IMR-90 (cell line): ENCODE results near the gene LILRA2. TPM values are rescaled to one million over a fixed set of nuclear protein-coding genes. Genes with fewer than 3 reads are reported as not detected.

Experiments used
- ATAC-seq: fragments of 200-7000 bp; cut with Tn5 transposase; 2 replicates; pipeline ENCODE4 v1.9.1; 2020; ENCODE audit warnings: low read depth, mild to moderate bottlenecking, moderate library complexity
- BruUV-seq: library from RNA; stranded (reverse); fragments of 400-500 nt; replicated peaks from 2 replicates; lab custom pipeline; 2021; lab: Mats Ljungman, UMichigan
- CTCF ChIA-PET: fragments of 300-600 bp; formaldehyde crosslinking; extraction: SDS; loops from one replicate; lab custom pipeline; 2021; ENCODE audit warnings: antibody characterized with exemption; lab: Yijun Ruan, JAX
- POLR2A ChIA-PET: fragments of 300-600 bp; sonication (Branson Sonifier 250); formaldehyde crosslinking; loops from one replicate; lab custom pipeline; 2022; ENCODE audit warnings: antibody characterized with exemption; ENCODE audit not compliant: unreplicated experiment; lab: Charles Lee
- DNase-seq: peaks from one replicate; pipeline ENCODE4 v3.0.0; 2013
- H2AFZ ChIP-seq: replicated peaks from 2 replicates; pipeline ENCODE3; 2013; ENCODE audit warnings: low read length, mild to moderate bottlenecking; ENCODE audit not compliant: poor library complexity
- H2AK5ac ChIP-seq: 2 replicates; pipeline ENCODE4 v1.6.1; 2013; ENCODE audit warnings: low read depth, low read length, inconsistent platforms
- H2AK9ac ChIP-seq: replicated peaks from 2 replicates; pipeline ENCODE3; 2013; ENCODE audit warnings: mild to moderate bottlenecking, low read depth, low read length, moderate library complexity; ENCODE audit not compliant: poor library complexity
- H2BK120ac ChIP-seq: 2 replicates; pipeline ENCODE4 v1.6.1; 2013; ENCODE audit warnings: low read depth, low read length, inconsistent platforms
- H2BK15ac ChIP-seq: 3 replicates; pipeline ENCODE4 v1.6.1; 2013; ENCODE audit warnings: low read depth, low read length, inconsistent platforms
- H2BK20ac ChIP-seq: 2 replicates; pipeline ENCODE4 v1.6.1; 2013; ENCODE audit warnings: low read depth, mild to moderate bottlenecking, inconsistent platforms, low read length, moderate library complexity
- H2BK5ac ChIP-seq: 2 replicates; pipeline ENCODE4 v1.6.1; 2013; ENCODE audit warnings: mild to moderate bottlenecking, low read depth, low read length, inconsistent platforms; ENCODE audit not compliant: poor library complexity, severe bottlenecking
- H3K14ac ChIP-seq: replicated peaks from 2 replicates; pipeline ENCODE4 v1.6.1; 2013; ENCODE audit warnings: low read depth, low read length, inconsistent platforms
- H3K18ac ChIP-seq: 2 replicates; pipeline ENCODE4 v1.6.1; 2013; ENCODE audit warnings: low read depth, low read length, control low read depth
- H3K23ac ChIP-seq: 2 replicates; pipeline ENCODE4 v1.6.1; 2013; ENCODE audit warnings: low read depth, low read length, inconsistent platforms
- H3K27ac ChIP-seq: 2 replicates; pipeline ENCODE4 v1.5.1; 2013; ENCODE audit warnings: mild to moderate bottlenecking, control low read depth, low read length; ENCODE audit not compliant: insufficient read depth
- H3K27me3 ChIP-seq: 2 replicates; pipeline ENCODE4 v1.6.1; 2013; ENCODE audit warnings: low read length; ENCODE audit not compliant: control insufficient read depth, insufficient read depth
- H3K36me3 ChIP-seq: 2 replicates; pipeline ENCODE4 v1.6.1; 2013; ENCODE audit warnings: low read length, mixed read lengths; ENCODE audit not compliant: control insufficient read depth, insufficient read depth
- H3K4ac ChIP-seq: 2 replicates; pipeline ENCODE4 v1.6.1; 2013; ENCODE audit warnings: low read depth, low read length, inconsistent platforms
- H3K4me1 ChIP-seq: 2 replicates; pipeline ENCODE4 v1.6.1; 2013; ENCODE audit warnings: low read length, mixed read lengths; ENCODE audit not compliant: control insufficient read depth, insufficient read depth
- H3K4me2 ChIP-seq: 2 replicates; pipeline ENCODE4 v1.6.1; 2013; ENCODE audit warnings: low read depth, mild to moderate bottlenecking, control low read depth, low read length, moderate library complexity
- H3K4me3 ChIP-seq: 2 replicates; pipeline ENCODE4 v1.5.1; 2013; ENCODE audit warnings: low read depth, mild to moderate bottlenecking, control low read depth, low read length, moderate library complexity; ENCODE audit not compliant: insufficient read depth
- H3K56ac ChIP-seq: 2 replicates; pipeline ENCODE4 v1.6.1; 2013; ENCODE audit warnings: low read length, inconsistent platforms; ENCODE audit not compliant: insufficient read depth; ENCODE audit errors: extremely low read depth
- H3K79me1 ChIP-seq, 2 experiments: 2 replicates each; pipeline ENCODE4 v1.6.1; 2013; ENCODE audit warnings: low read length in 2 of 2, inconsistent platforms in 1 of 2, low read depth in 1 of 2
- H3K9ac ChIP-seq: 2 replicates; pipeline ENCODE4 v1.6.1; 2013; ENCODE audit warnings: low read depth, low read length, control low read depth
- H3K9me1 ChIP-seq: 2 replicates; pipeline ENCODE4 v1.6.1; 2013; ENCODE audit warnings: low read length, inconsistent platforms; ENCODE audit not compliant: insufficient read depth
- H3K9me3 ChIP-seq: 2 replicates; pipeline ENCODE4 v1.6.1; 2013; ENCODE audit warnings: low read length; ENCODE audit not compliant: control insufficient read depth, insufficient read depth
- H4K20me1 ChIP-seq: 2 replicates; pipeline ENCODE4 v1.6.1; 2013; ENCODE audit warnings: low read length, inconsistent platforms; ENCODE audit not compliant: insufficient read depth
- H4K5ac ChIP-seq: 2 replicates; pipeline ENCODE4 v1.6.1; 2013; ENCODE audit warnings: mild to moderate bottlenecking, low read depth, low read length, control low read depth
- H4K8ac ChIP-seq, 2 experiments: 2 replicates each; pipeline ENCODE4 v1.6.1; 2013; ENCODE audit warnings: low read depth in 2 of 2, low read length in 2 of 2, control low read depth in 1 of 2, inconsistent platforms in 1 of 2
- H4K91ac ChIP-seq: 2 replicates; pipeline ENCODE4 v1.6.1; 2013; ENCODE audit warnings: low read depth, low read length, inconsistent platforms; ENCODE audit not compliant: insufficient read depth
- BHLHE40 ChIP-seq: fragments of 150-350 bp; IDR thresholded peaks from 2 replicates; pipeline ENCODE4 v1.6.1; 2016; ENCODE audit warnings: mild to moderate bottlenecking, low read depth, low read length
- CEBPB ChIP-seq: IDR thresholded peaks from 2 replicates; pipeline ENCODE4 v1.6.1; 2012; ENCODE audit warnings: low read depth, low read length, improper control_type of control experiment
- CHD1 ChIP-seq: IDR thresholded peaks from 2 replicates; pipeline ENCODE4 v1.6.1; 2012; ENCODE audit warnings: low read depth, low read length, improper control_type of control experiment
- FOS ChIP-seq: fragments of 150-350 bp; IDR thresholded peaks from 2 replicates; pipeline ENCODE4 v1.6.1; 2016; ENCODE audit warnings: low read depth, low read length
- MAFK ChIP-seq: IDR thresholded peaks from 2 replicates; pipeline ENCODE4 v1.6.1; 2012; ENCODE audit warnings: low read depth, low read length, improper control_type of control experiment
- MAZ ChIP-seq: IDR thresholded peaks from 2 replicates; pipeline ENCODE4 v1.6.1; 2012; ENCODE audit warnings: low read depth, mild to moderate bottlenecking, low read length, improper control_type of control experiment, moderate library complexity, borderline replicate concordance
- MXI1 ChIP-seq: IDR thresholded peaks from 2 replicates; pipeline ENCODE4 v1.6.1; 2012; ENCODE audit warnings: low read depth, mild to moderate bottlenecking, low read length, moderate library complexity, borderline replicate concordance
- NFE2L2 ChIP-seq: fragments of 150-350 bp; IDR thresholded peaks from 2 replicates; pipeline ENCODE4 v1.6.1; 2016; ENCODE audit warnings: low read depth, mild to moderate bottlenecking, low read length
- POLR2A ChIP-seq: IDR thresholded peaks from 2 replicates; pipeline ENCODE4 v1.6.1; 2012; ENCODE audit warnings: mild to moderate bottlenecking, low read depth, low read length
- RAD21 ChIP-seq: IDR thresholded peaks from 2 replicates; pipeline ENCODE4 v1.6.1; 2012; ENCODE audit warnings: low read length, improper control_type of control experiment
- RCOR1 ChIP-seq: IDR thresholded peaks from 2 replicates; pipeline ENCODE4 v1.6.1; 2012; ENCODE audit warnings: mild to moderate bottlenecking, low read length, improper control_type of control experiment; ENCODE audit not compliant: insufficient replicate concordance
- RFX5 ChIP-seq: IDR thresholded peaks from 2 replicates; pipeline ENCODE4 v1.8.0; 2012; ENCODE audit warnings: low read depth, mild to moderate bottlenecking, low read length, moderate library complexity
- SMC3 ChIP-seq: fragments of 150-350 bp; IDR thresholded peaks from 2 replicates; pipeline ENCODE4 v1.6.1; 2016; ENCODE audit warnings: low read depth, mild to moderate bottlenecking, antibody characterized with exemption, low read length, moderate library complexity
- WGBS, 2 experiments: methylation state at CpG; one replicate each; pipeline versions ENCODE4 v1.1.5 to v1.1.7; 2013; ENCODE audit warnings: missing lambda C conversion rate in 2 of 2; ENCODE audit not compliant: insufficient read length in 1 of 2; ENCODE audit errors: extremely low coverage in 2 of 2; 5-methylcytosine and 5-hydroxymethylcytosine counted together
- dilution Hi-C: fragments of 300-500 bp; cut with HindIII; formaldehyde crosslinking; loops from one replicate; pipeline ENCODE4 v1.14.3; 2018; ENCODE audit warnings: low sequenced_read_pairs; ENCODE audit not compliant: unreplicated experiment
- in situ Hi-C: fragments of 300-500 bp; cut with MboI; formaldehyde crosslinking; loops from 3 replicates; pipeline ENCODE4 v1.14.3; 2019; ENCODE audit warnings: low sequenced_read_pairs, inconsistent platforms, mixed read lengths
- intact Hi-C: fragments of 100-400 bp; cut with micrococcal nuclease; formaldehyde crosslinking; loops from 2 replicates; pipeline ENCODE4 v1.10.0; 2022
- polyA plus RNA-seq, 3 experiments: library from polyadenylated mRNA; depleted of rRNA; stranded (reverse); fragments of >200 nt; gene quantifications; 2 replicates each; pipeline ENCODE4 v1.2.3, GENCODE V29; 2012; ENCODE audit warnings: low replicate concordance in 1 of 3
- total RNA-seq: library from RNA; depleted of rRNA; stranded (reverse); fragments of >200 nt; gene quantifications from 2 replicates; pipeline ENCODE4 v1.2.3, GENCODE V29; 2012
- TF ChIP-seq, protein P1 (sequence below): fragments of 150-350 bp; IDR thresholded peaks from 2 replicates; pipeline ENCODE4 v1.6.1; 2016; ENCODE audit warnings: low read depth, mild to moderate bottlenecking, low read length, moderate library complexity, borderline replicate concordance
- TF ChIP-seq, protein P2 (sequence below): fragments of 150-350 bp; IDR thresholded peaks from 2 replicates; pipeline ENCODE4 v1.6.1; 2017; ENCODE audit warnings: mild to moderate bottlenecking, antibody characterized with exemption, low read length, low read depth
- TF ChIP-seq, protein P3 (sequence below): conservative IDR thresholded peaks from 2 replicates; pipeline ENCODE4 v1.5.1; 2012; ENCODE audit warnings: mild to moderate bottlenecking, low read depth, low read length, improper control_type of control experiment

LILRA2 gene
- total and polyA plus RNA-seq, 2 of the 4 experiments (the other 2 are of a cell fraction) = not detected

DNA sequence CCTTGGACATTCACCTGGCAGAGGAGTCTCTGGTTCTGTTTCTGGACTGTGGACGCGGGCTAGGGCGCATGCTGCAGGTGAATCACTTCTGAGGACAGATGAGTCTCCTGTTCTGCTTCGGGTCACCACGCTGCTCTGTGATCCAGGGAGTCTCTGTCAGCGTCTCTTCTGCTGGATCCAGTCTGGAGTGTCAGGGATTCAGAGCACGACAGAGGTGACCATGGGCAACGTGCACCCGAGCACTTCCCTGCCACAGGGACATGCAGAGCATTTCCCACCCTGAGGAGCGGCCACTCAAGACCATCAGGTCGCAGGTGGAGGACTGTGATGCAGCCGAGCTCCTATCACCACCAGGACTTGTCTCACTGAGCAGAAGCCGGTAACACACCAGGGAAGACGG lies 24.4 kb upstream of the LILRA2 start:
- WGBS, 2 experiments = 60% methylated on average over 10 of the region's 14 CpGs; no CpG with 5 or more reads in 1 of the 2 experiments
- no peak overlapping the region for H2AK5ac ChIP-seq
- H3K4me2 ChIP-seq = no peak overlapping the region
- no peaks in the 10 kb centered on the region for H3K36me3 ChIP-seq
- no peaks in the 10 kb centered on the region for H3K27me3 ChIP-seq
- no peak overlapping the region for H3K4me3 ChIP-seq
- H2AK9ac ChIP-seq = no peak overlapping the region
- no peaks in the 10 kb centered on the region for H3K79me1 ChIP-seq
- no peak overlapping the region for H3K4ac ChIP-seq
- H4K5ac ChIP-seq = no peak overlapping the region
- no peak overlapping the region for H3K9ac ChIP-seq
- H3K18ac ChIP-seq = no peak overlapping the region
- intact Hi-C loops (no loop called here), dilution Hi-C loops (no loop called here), in situ Hi-C loops (no loop called here)
- no TSS peak for BruUV-seq
- no peaks in the 10 kb centered on the region for H3K9me1 ChIP-seq
- H3K23ac ChIP-seq = no peak overlapping the region
- TF ChIP-seq RFX5 (no peak), SMC3 (no peak), RAD21 (no peak), RCOR1 (no peak), FOS (no peak), MAZ (no peak), BHLHE40 (no peak), MXI1 (no peak), NFE2L2 (no peak), CEBPB (no peak), CHD1 (no peak), POLR2A (no peak), MAFK (no peak)
- TF ChIP-seq, protein P1, sequence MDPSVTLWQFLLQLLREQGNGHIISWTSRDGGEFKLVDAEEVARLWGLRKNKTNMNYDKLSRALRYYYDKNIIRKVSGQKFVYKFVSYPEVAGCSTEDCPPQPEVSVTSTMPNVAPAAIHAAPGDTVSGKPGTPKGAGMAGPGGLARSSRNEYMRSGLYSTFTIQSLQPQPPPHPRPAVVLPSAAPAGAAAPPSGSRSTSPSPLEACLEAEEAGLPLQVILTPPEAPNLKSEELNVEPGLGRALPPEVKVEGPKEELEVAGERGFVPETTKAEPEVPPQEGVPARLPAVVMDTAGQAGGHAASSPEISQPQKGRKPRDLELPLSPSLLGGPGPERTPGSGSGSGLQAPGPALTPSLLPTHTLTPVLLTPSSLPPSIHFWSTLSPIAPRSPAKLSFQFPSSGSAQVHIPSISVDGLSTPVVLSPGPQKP = no peak
- TF ChIP-seq, protein P2, sequence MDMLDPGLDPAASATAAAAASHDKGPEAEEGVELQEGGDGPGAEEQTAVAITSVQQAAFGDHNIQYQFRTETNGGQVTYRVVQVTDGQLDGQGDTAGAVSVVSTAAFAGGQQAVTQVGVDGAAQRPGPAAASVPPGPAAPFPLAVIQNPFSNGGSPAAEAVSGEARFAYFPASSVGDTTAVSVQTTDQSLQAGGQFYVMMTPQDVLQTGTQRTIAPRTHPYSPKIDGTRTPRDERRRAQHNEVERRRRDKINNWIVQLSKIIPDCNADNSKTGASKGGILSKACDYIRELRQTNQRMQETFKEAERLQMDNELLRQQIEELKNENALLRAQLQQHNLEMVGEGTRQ = no peak
- TF ChIP-seq, protein P3, sequence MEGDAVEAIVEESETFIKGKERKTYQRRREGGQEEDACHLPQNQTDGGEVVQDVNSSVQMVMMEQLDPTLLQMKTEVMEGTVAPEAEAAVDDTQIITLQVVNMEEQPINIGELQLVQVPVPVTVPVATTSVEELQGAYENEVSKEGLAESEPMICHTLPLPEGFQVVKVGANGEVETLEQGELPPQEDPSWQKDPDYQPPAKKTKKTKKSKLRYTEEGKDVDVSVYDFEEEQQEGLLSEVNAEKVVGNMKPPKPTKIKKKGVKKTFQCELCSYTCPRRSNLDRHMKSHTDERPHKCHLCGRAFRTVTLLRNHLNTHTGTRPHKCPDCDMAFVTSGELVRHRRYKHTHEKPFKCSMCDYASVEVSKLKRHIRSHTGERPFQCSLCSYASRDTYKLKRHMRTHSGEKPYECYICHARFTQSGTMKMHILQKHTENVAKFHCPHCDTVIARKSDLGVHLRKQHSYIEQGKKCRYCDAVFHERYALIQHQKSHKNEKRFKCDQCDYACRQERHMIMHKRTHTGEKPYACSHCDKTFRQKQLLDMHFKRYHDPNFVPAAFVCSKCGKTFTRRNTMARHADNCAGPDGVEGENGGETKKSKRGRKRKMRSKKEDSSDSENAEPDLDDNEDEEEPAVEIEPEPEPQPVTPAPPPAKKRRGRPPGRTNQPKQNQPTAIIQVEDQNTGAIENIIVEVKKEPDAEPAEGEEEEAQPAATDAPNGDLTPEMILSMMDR = no peak
- H2BK5ac ChIP-seq = no peak overlapping the region
- no peak overlapping the region for H2BK120ac ChIP-seq
- no peak overlapping the region for H3K14ac ChIP-seq
- H4K91ac ChIP-seq = no peak overlapping the region
- peaks cover 42% of the 10 kb centered on the region for H3K9me3 ChIP-seq
- no peak overlapping the region for H2BK15ac ChIP-seq
- no peak overlapping the region for H3K27ac ChIP-seq
- no peak overlapping the region for H2AFZ ChIP-seq
- CTCF ChIA-PET = no interaction called here
- H4K8ac ChIP-seq = no peak overlapping the region
- no peak overlapping the region for H2BK20ac ChIP-seq
- H3K56ac ChIP-seq = no peak overlapping the region
- no peak for ATAC-seq
- H3K4me1 ChIP-seq = no peaks in the 10 kb centered on the region
- no peaks in the 10 kb centered on the region for H4K20me1 ChIP-seq
- POLR2A ChIA-PET = no interaction called here
- no peak for DNase-seq
